Psoas muscle (tissue), 8 donors: ENCODE data around the gene TCF12. TPM values are rescaled to one million over a fixed set of nuclear protein-coding genes. Genes with fewer than 3 reads are reported as not detected.

Experiments used
- ATAC-seq, 4 donors: fragments of 200-7000 bp; cut with Tn5 transposase; one replicate each; pipeline ENCODE4 v1.9.1; 2020; ENCODE audit warnings: moderate library complexity in 3 of 4, mild to moderate bottlenecking in 2 of 4
- DNase-seq, 2 donors: peaks; one replicate each; pipeline ENCODE4 v3.0.0-alpha.2; 2020
- H3K27ac ChIP-seq: fragments of 200-600 bp; one replicate; pipeline ENCODE4 v1.8.0; 2022
- H3K27me3 ChIP-seq, 3 donors: fragments of 200-600 bp in 1 of 3; one replicate each; pipeline versions ENCODE4 v1.6.1 to v1.8.0; 2013 to 2022; ENCODE audit warnings: low read length in 2 of 3, mild to moderate bottlenecking in 2 of 3, moderate library complexity in 1 of 3; ENCODE audit not compliant: insufficient read depth in 3 of 3
- H3K36me3 ChIP-seq, 2 donors: fragments of 200-600 bp in 1 of 2; one replicate each; pipeline versions ENCODE4 v1.6.1 to v1.8.0; 2013 to 2022; ENCODE audit warnings: low read depth in 1 of 2, mild to moderate bottlenecking in 1 of 2, moderate library complexity in 1 of 2; ENCODE audit not compliant: insufficient read depth in 1 of 2
- H3K4me1 ChIP-seq: fragments of 200-600 bp; one replicate; pipeline ENCODE4 v1.8.0; 2022
- H3K4me3 ChIP-seq: fragments of 200-600 bp; one replicate; pipeline ENCODE4 v1.8.0; 2022; ENCODE audit warnings: mild to moderate bottlenecking
- H3K9me3 ChIP-seq: fragments of 200-600 bp; one replicate; pipeline ENCODE4 v1.8.0; 2022
- CTCF ChIP-seq: fragments of 200-600 bp; IDR thresholded peaks from one replicate; pipeline ENCODE4 v1.8.0; 2022; ENCODE audit warnings: antibody characterized with exemption
- WGBS, 3 donors: extraction: QIAGEN DNeasy Blood & Tissue Kit; methylation state at CpG; one replicate each; pipeline versions ENCODE4 v1.1.6 to v1.1.7; 2013; 5-methylcytosine and 5-hydroxymethylcytosine counted together
- intact Hi-C, 2 donors: fragments of 100-400 bp; cut with DNase I; formaldehyde crosslinking; loops; one replicate each; pipeline versions ENCODE4 v1.11.0 to v1.14.2; 2022
- polyA plus RNA-seq, 3 donors: library from polyadenylated mRNA; stranded (reverse); fragments of 200-250 nt; gene quantifications; one replicate each; pipeline ENCODE4 v1.2.3, GENCODE V29; 2013
- total RNA-seq, 4 donors: library from RNA; stranded (reverse); fragmentation: NEBNext Ultra II Directional in 2 of 4; extraction: Animal tissue kit (Norgen Biotek cat#: 25700) in 2 of 4; gene quantifications; one replicate each; pipeline versions ENCODE4 v1.2.1 to v1.2.4, GENCODE V29; 2021 to 2023
- donor health status: healthy with polysubstance abuse.
- donor health status: DM: no; HTN: no; CAD: no; lungs with moderate emphysema.
- donor health status: Bipolar disorder and iron deficiency.
- donor health status: healthy.
- donor health status: DM: yes; HTN: yes; CAD: no.
- donor health status: DM: no; HTN: no; CAD: no.
- donor health status: DM: no; HTN: no; CAD: no.
- donor health status: DM: yes; HTN: yes; CAD: no.

Gene TCF12
- total and polyA plus RNA-seq, 7 donors = 10.5 to 53.1 (median 30.5) TPM

- Histone ChIP-seq H3K4me3 (no peak overlapping the region), H3K36me3 (no peaks in the 10 kb centered on the region), H3K27ac (no peak overlapping the region), H3K4me1 (peaks cover 15% of the 10 kb centered on the region), H3K27me3 (no peaks in the 10 kb centered on the region), H3K9me3 (no peaks in the 10 kb centered on the region)
- WGBS, 3 donors = 87 to 92% (median 89%) methylated on average over 3 of the region's 3 CpGs
- DNase-seq (no peak), ATAC-seq (peak in 2 of 4 donors; percentile 29 to 34)
- intact Hi-C loops = no loop called here
- TF ChIP-seq CTCF = peak; percentile 8
Observed at GRCh38 chr15:57017024-57017423, 98.6 kb downstream of the TCF12 start.

GRCh38 chr15:57018151-57018550, 99.7 kb downstream of the TCF12 start:
- DNase-seq = no peak
- H3K27me3 ChIP-seq = no peaks in the 10 kb centered on the region
- H3K4me3 ChIP-seq = no peak overlapping the region
- TF ChIP-seq CTCF = no peak
- H3K36me3 ChIP-seq = no peaks in the 10 kb centered on the region
- H3K27ac ChIP-seq = no peak overlapping the region
- H3K9me3 ChIP-seq = no peaks in the 10 kb centered on the region
- intact Hi-C loops = no loop called here
- ATAC-seq = no peak
- H3K4me1 ChIP-seq = peaks cover 15% of the 10 kb centered on the region
- 74 to 97% (median 75%) methylated on average over 3 to 4 of the region's 4 CpGs for WGBS, 3 donors

- no peak overlapping the region for H3K27ac ChIP-seq
- 75 to 88% (median 77%) methylated on average over 5 of the region's 5 CpGs for WGBS, 3 donors
- H3K4me3 ChIP-seq = no peak overlapping the region
- intact Hi-C loops = no loop called here
- no peaks in the 10 kb centered on the region for H3K9me3 ChIP-seq
- H3K36me3 ChIP-seq = no peaks in the 10 kb centered on the region
- no peak for TF ChIP-seq CTCF
- DNase-seq (peak in 1 of 2 donors; percentile 28), ATAC-seq (no peak)
- peaks cover 15% of the 10 kb centered on the region for H3K4me1 ChIP-seq
- no peaks in the 10 kb centered on the region for H3K27me3 ChIP-seq
Observed at GRCh38 chr15:57019496-57020160, 101.2 kb downstream of the TCF12 start.

GRCh38 chr15:57025264-57025926, 107.0 kb downstream of the TCF12 start:
- DNase-seq = no peak
- no peak for TF ChIP-seq CTCF
- intact Hi-C loops = no loop called here
- Histone ChIP-seq H3K27ac (peak overlapping the region; percentile 76), H3K27me3 (no peaks in the 10 kb centered on the region), H3K4me3 (no peak overlapping the region), H3K36me3 (no peaks in the 10 kb centered on the region), H3K9me3 (no peaks in the 10 kb centered on the region), H3K4me1 (peaks cover 19% of the 10 kb centered on the region)
- 67 to 84% (median 70%) methylated on average over 10 of the region's 10 CpGs for WGBS, 3 donors
- ATAC-seq = peak; percentile 79 to 91 (median 88)
